ENCODE data around the gene DOK5.
A peak's percentile ranks its signal among the peaks of the same experiment; 100 is the strongest.

DOK5 gene

DNA sequence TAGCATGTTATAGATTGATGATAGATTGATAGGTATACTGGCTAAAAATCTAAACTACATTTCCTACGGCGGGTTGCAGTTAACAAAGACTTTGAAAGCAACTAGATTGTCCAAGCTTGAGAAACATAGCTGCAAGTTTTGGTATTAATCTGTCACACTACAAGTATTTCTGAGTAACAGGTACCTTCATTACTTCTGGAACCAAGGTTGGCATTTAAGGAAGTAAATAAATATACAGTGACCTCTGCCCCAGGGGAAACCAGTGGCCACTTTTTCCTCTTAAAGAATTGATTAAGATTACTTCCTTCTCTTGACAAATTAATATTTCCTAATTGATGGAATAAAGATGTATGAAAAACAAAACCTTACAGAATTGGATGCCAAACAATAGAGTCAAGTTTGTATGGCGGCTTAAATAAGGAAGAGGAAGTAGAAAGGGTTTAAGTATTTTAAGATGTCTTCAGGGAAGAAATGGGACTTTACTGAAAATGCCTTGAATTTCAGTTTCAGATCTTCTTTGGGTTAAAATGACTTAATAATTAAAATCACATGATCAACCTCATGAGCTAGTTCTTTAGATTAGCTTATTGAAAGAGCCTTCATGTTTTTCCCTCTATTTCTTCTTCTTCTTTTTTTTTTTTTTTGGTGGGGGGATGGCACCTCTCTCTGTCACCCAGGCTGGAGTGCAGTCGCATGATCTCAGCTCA is 132.8 kb downstream of the DOK5 start:
- DNase-seq (ENCODE audit: low read depth in 4 of 4, low spot score in 1 of 4): no peak

- DNase-seq (ENCODE audit: low read depth in 4 of 4, low spot score in 1 of 4): no peak
Observed at GRCh38 chr20:54608943-54609342, 133.6 kb downstream of the DOK5 start.

DNA sequence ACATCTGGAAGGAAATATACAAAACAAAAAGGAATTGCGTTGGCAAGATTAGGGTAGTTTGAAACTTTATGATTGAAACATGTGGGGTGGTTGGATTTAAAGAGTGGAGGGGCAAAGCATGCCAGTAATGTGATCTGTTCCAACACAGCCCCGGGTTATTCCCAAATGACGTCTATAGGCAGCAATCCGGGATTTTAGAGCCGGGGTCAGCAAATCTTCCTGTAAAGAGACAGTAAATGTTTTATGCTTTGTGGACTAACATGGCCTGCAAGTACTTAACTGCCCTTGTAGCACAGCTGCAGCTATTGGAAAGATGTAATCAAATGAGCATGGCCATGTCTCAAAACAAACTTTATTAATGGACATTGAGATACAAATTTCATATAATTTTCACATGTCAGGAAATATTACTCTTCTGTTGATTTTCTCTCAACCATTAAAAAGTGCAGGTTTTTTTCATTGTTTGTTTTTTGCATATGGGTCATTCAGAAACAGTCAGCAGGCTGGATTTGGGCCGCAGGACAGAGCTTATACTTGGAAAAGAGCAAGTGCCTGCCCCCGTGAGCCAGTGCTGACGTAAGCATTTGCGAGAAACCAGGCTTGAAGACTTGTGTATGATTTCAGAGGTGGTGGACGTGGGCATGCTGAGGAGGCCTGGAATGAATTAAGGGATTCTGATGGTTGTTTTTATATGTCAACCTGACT is 136.5 kb downstream of the DOK5 start:
- no peak for DNase-seq (ENCODE audit: low read depth in 4 of 4, low spot score in 1 of 4)

GRCh38 chr20:54618412-54618811 is 143.0 kb downstream of the DOK5 start:
- no peak for DNase-seq (ENCODE audit: low read depth in 4 of 4, low spot score in 1 of 4)

DNA sequence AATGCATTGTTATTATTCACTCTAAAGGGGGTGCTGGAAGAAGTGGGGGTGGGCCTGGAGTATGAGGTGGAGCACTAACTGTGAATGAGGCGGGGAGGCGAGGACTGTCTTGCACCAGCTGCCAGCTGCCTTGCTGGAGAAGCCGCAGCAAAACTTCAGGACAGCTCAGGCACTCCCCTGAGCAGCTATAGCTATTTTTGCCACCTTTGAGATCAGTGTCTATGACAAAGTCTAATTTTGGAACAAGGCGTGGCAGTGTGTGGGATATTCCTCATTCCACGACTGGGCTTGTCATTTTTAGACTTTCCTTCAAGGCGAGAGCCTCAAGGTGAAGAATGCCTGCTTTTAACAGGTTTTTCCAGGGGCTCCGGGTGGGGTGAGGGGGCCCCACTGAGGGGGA is 143.8 kb downstream of the DOK5 start:
- DNase-seq (ENCODE audit: low read depth in 4 of 4, low spot score in 1 of 4): no peak

- DNase-seq (ENCODE audit: low read depth in 4 of 4, low spot score in 1 of 4): no peak
Observed at GRCh38 chr20:54619682-54620081, 144.3 kb downstream of the DOK5 start.

- no peak for DNase-seq (ENCODE audit: low read depth in 4 of 4, low spot score in 1 of 4)
Observed at GRCh38 chr20:54620611-54621010, 145.2 kb downstream of the DOK5 start.

DNA sequence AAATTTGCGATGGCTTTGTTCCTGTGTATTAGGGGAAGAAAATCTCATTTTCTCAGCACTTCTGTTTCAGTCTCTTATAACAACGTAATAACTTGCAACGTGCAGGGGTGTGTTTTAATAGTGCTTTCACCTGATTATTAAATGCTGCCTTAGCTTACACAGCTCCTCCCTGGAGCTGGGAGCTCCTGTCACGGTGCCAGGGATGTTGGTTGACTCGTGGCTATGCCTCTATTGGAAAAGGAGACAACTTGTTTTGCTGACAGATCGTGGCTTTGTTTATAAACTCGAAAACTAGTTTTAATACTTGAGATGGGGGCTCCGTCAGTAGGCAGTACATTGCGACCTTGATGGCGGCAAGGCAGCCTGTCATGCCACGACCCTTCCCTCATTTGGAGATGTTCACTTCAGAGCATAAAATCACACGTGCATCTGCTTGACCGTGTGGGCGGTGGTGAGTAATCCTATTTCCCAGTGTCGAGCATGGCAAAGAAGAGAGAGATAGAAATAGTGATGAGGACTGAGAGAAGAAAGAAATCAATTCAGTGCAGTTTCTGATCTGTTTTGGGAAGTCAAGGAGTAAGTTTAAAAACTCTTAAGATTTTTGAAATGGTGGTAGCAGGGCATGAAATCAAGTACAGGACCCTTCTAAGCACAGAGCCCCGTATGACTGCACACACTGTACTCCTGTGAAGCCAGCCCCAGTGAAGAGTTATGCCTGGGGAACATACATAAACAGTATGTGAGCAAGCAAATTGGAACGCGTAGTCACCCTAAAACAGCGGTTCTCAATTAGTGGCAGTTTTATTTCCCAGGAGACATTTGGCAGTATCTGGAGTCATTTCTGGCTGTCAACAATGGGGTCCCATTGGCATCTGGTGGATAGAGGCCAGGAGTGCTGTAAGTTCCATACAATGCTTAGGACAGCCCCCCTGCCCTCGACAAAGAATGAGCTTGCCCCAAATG is 147.2 kb downstream of the DOK5 start:
- DNase-seq (ENCODE audit: low read depth in 4 of 4, low spot score in 1 of 4): peak in 1 of 4 experiments; percentile 5

DNA sequence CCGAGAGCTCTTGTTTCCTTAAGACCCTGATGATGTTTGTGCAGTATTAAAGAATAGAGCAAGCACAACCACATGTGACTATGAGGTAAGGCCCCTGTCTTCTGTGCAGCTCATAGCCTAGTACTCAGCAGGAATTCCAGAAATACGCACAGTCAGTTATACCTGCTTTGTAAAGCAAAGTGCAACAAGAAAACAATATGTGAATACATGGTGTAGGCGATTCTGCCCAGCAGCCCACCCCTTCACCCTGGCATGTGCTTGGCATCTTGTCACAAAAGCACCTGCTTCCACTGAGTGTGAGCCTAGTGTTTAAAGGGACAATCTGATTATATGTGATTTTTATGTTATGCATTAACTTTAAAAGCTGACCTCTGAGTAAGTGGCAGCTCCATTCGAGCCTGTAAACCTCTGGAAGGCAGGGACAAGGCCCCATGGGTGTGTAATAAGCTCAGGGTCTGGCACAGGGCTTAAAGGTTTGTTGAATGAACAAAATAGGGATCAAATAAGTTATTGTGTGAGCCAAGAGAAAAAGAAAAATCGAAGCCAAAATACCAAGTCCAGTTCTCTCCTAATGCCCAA is 148.7 kb downstream of the DOK5 start:
- no peak for DNase-seq (ENCODE audit: low read depth in 4 of 4, low spot score in 1 of 4)

- no peak for DNase-seq (ENCODE audit: low read depth in 4 of 4, low spot score in 1 of 4)
Observed at GRCh38 chr20:54624706-54625390, 149.5 kb downstream of the DOK5 start.

GRCh38 chr20:54625497-54625896 is 150.1 kb downstream of the DOK5 start:
- no peak for DNase-seq (ENCODE audit: low read depth in 4 of 4, low spot score in 1 of 4)

DNA sequence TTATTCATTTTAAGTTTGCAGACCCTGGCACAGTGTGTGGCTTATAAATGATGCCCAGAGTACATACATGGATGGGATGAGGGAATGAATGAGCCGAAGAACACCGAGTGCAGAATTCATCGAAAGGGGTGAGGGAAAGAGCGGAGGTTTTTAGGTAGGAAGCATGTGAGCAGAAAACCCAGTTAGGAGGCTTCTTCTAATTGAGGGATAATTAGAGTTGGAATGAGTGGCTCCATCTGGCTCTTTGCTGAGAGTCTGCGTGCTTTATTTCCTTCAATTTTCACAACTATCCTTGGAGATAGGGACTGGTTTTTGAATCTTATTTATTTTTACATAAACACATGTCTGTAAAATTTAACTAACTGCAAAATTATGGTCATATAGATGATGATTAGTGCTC is 150.7 kb downstream of the DOK5 start:
- no peak for DNase-seq (ENCODE audit: low read depth in 4 of 4, low spot score in 1 of 4)

DNA sequence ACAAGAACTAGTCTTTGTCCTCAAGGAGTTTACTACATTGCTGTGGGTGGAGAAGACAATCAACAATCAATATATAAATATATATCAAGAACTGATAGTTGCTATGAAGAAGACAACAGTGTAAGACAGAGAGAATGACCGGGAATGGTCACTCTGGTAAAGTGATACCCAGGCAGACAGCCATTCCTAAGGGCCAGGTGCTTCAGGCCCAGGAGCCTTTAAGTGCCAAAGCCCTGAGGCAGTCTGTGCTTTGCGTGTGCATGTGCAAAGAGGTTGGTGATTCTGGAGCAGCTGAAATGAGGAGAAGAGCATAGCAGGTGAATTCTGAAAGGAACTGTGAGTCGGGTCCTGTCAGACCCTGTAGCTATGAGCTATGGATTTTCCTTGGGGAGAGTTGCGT is 154.2 kb downstream of the DOK5 start:
- DNase-seq (ENCODE audit: low read depth in 4 of 4, low spot score in 1 of 4): no peak

GRCh38 chr20:54630582-54630981 is 155.2 kb downstream of the DOK5 start:
- DNase-seq (ENCODE audit: low read depth in 4 of 4, low spot score in 1 of 4): no peak

DNA sequence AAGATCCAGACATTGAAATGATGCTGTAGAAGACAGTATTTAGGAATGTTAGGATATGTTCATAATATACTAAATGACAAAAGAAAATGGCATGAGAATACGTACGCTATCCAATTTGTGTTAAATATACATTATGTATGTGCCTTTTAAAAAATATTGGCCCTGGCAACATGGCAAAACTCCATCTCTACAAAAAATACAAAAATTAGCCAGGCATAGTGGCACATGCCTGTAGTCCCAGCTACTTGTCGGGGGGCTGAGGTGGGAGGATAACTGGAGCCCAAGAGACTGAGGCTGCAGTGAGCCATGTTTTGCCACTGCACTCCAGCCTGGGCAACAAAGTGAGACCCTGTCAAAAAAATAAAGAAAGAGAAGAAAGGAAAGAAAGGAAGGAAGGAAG is 155.7 kb downstream of the DOK5 start:
- no peak for DNase-seq (ENCODE audit: low read depth in 4 of 4, low spot score in 1 of 4)

GRCh38 chr20:54633374-54634355 is 158.3 kb downstream of the DOK5 start:
- no peak for DNase-seq (ENCODE audit: low read depth in 4 of 4, low spot score in 1 of 4)

DNA sequence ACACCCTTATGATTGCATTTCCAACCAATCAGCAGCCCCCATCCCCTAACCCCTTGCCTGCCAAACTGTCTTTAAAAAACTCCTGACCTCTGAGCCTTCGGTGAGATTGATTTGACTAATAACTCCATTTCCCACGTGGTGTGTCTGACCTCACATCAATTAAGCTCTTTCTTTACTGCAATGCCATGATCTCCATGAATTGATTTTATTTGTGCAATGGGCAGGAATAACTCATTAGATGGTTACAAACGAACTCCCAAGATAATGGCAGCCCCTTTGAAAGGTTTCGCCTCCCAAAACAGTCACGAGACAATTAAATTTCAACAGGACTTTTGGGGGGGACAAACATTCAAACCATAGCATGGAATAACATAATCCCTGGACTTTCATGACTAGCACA is 161.2 kb downstream of the DOK5 start:
- DNase-seq (ENCODE audit: low read depth in 4 of 4, low spot score in 1 of 4): no peak

DNA sequence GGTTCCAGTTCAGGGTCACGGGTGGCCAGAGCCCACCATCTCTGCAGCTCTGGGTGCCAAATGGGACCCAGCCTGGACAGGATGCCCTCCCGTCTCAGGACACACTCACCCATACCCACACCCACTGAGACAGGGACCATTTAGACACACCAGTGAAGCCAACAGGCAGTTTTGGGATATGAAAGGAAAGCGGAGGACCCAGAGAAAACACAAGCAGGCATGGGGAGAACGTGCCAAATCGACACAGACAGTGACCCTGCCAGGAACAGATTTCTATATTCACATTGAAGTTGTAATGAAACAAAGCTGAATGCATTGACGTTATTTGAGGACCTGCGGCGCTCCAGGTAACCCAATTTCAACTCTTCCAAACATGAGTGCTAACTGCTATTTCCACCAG is 164.5 kb downstream of the DOK5 start:
- DNase-seq (ENCODE audit: low read depth in 4 of 4, low spot score in 1 of 4): no peak

GRCh38 chr20:54640800-54641199 is 165.4 kb downstream of the DOK5 start:
- no peak for DNase-seq (ENCODE audit: low read depth in 4 of 4, low spot score in 1 of 4)
